HL-60 (cell line): Measurements from ENCODE around the gene SLC39A9.

Source experiments
- DNase-seq, 2 experiments: peaks; one replicate each; pipeline ENCODE4 v3.0.0-alpha.2; 2010 to 2020; ENCODE audit warnings: low read depth in 1 of 2, low spot score in 1 of 2
- H3K27ac ChIP-seq: fragments of 250-450 bp; sonication (Bioruptor Pico); replicated peaks from 2 replicates; pipeline ENCODE4 v1.5.1; 2020; ENCODE audit warnings: mild to moderate bottlenecking, moderate library complexity
- H3K27me3 ChIP-seq: fragments of 250-450 bp; sonication (Bioruptor Pico); 2 replicates; pipeline ENCODE4 v1.5.1; 2021; ENCODE audit warnings: mild to moderate bottlenecking, moderate library complexity; ENCODE audit not compliant: insufficient read depth, poor library complexity, severe bottlenecking
- H3K4me3 ChIP-seq: replicated peaks from 2 replicates; pipeline ENCODE4 v1.5.1; 2011; ENCODE audit warnings: mild to moderate bottlenecking, control low read depth, low read length; ENCODE audit not compliant: insufficient read depth
- CTCF ChIP-seq: IDR thresholded peaks from one replicate; pipeline ENCODE4 v1.5.1; 2011; ENCODE audit warnings: low read length, control low read depth, inconsistent platforms; ENCODE audit not compliant: insufficient read depth
- GABPA ChIP-seq: IDR thresholded peaks from 2 replicates; pipeline ENCODE4 v1.6.1; 2012; ENCODE audit warnings: low read depth
- POLR2AphosphoS5 ChIP-seq: IDR thresholded peaks from 2 replicates; pipeline ENCODE4 v1.6.1; 2012; ENCODE audit warnings: low read depth
- REST ChIP-seq: IDR thresholded peaks from 2 replicates; pipeline ENCODE4 v1.6.1; 2012; ENCODE audit warnings: low read depth; ENCODE audit not compliant: insufficient replicate concordance
- SPI1 ChIP-seq: IDR thresholded peaks from 2 replicates; pipeline ENCODE4 v1.6.1; 2012; ENCODE audit warnings: low read depth, mild to moderate bottlenecking, borderline replicate concordance

Gene SLC39A9

GRCh38 chr14:69501423-69501838 is 102.9 kb downstream of the SLC39A9 start:
- DNase-seq: no peak
- no peaks in the 10 kb centered on the region for H3K27me3 ChIP-seq
- TF ChIP-seq POLR2AphosphoS5 (no peak), SPI1 (no peak), GABPA (no peak)
- no peak overlapping the region for H3K27ac ChIP-seq
- H3K4me3 ChIP-seq: no peak overlapping the region

- Histone ChIP-seq H3K4me3 (no peak overlapping the region), H3K27ac (no peak overlapping the region), H3K27me3 (no peaks in the 10 kb centered on the region)
- TF ChIP-seq POLR2AphosphoS5 (no peak), GABPA (no peak), REST (no peak), CTCF (no peak)
- DNase-seq: no peak
These were observed 106.3 kb downstream of the SLC39A9 start for GRCh38 chr14:69504775-69505174.

- no peak for DNase-seq
- TF ChIP-seq GABPA (no peak), CTCF (no peak), REST (no peak), POLR2AphosphoS5 (no peak), SPI1 (no peak)
- Histone ChIP-seq H3K4me3 (no peak overlapping the region), H3K27ac (no peak overlapping the region), H3K27me3 (no peaks in the 10 kb centered on the region)
These were observed 107.1 kb downstream of the SLC39A9 start for GRCh38 chr14:69505338-69506240.

- TF ChIP-seq POLR2AphosphoS5: no peak
- TF ChIP-seq SPI1: no peak
- no peak for TF ChIP-seq GABPA
- no peak for TF ChIP-seq REST
- no peak for TF ChIP-seq CTCF
- Histone ChIP-seq H3K4me3 (no peak overlapping the region), H3K27ac (no peak overlapping the region), H3K27me3 (no peaks in the 10 kb centered on the region)
- DNase-seq: no peak
These were observed 107.7 kb downstream of the SLC39A9 start for GRCh38 chr14:69506241-69506595.
